GM23248 (cell line): ENCODE results near the gene ABCA8. TPM values are rescaled to one million over a fixed set of nuclear protein-coding genes. Genes with fewer than 3 reads are reported as not detected.

ENCODE experiments used
- DNase-seq: peaks from one replicate; pipeline ENCODE4 v3.0.0-alpha.2; 2015
- H2AFZ ChIP-seq: fragments of 200-600 bp; sonication (generic); 2 replicates; pipeline ENCODE4 v1.6.1; 2016; ENCODE audit warnings: antibody characterized with exemption
- H3F3A ChIP-seq: fragments of 200-600 bp; sonication (generic); 2 replicates; pipeline ENCODE4 v1.6.1; 2016; ENCODE audit warnings: mild to moderate bottlenecking, antibody characterized with exemption, mixed run types; ENCODE audit not compliant: insufficient read depth
- H3K27ac ChIP-seq: fragments of 200-600 bp; sonication (generic); 2 replicates; pipeline ENCODE4 v1.5.1; 2016; ENCODE audit warnings: mild to moderate bottlenecking
- H3K27me3 ChIP-seq: fragments of 200-600 bp; sonication (generic); replicated peaks from 2 replicates; pipeline ENCODE4 v1.6.1; 2016; ENCODE audit warnings: mild to moderate bottlenecking; ENCODE audit not compliant: insufficient read depth
- H3K36me3 ChIP-seq: fragments of 200-600 bp; sonication (generic); 2 replicates; pipeline ENCODE4 v1.6.1; 2016; ENCODE audit warnings: low read depth, mild to moderate bottlenecking
- H3K4me1 ChIP-seq: fragments of 200-600 bp; sonication (generic); 2 replicates; pipeline ENCODE4 v1.6.1; 2016; ENCODE audit warnings: mild to moderate bottlenecking; ENCODE audit not compliant: insufficient read depth
- H3K4me2 ChIP-seq: fragments of 200-600 bp; sonication (generic); one replicate; pipeline ENCODE4 v1.6.1; 2016; ENCODE audit warnings: mild to moderate bottlenecking; ENCODE audit not compliant: unreplicated experiment
- H3K4me3 ChIP-seq: fragments of 200-600 bp; sonication (generic); 2 replicates; pipeline ENCODE4 v1.5.1; 2016; ENCODE audit warnings: mild to moderate bottlenecking
- H3K79me2 ChIP-seq: fragments of 200-600 bp; sonication (generic); 2 replicates; pipeline ENCODE4 v1.6.1; 2016; ENCODE audit warnings: mild to moderate bottlenecking; ENCODE audit not compliant: insufficient read depth
- H3K9ac ChIP-seq: fragments of 200-600 bp; sonication (generic); 2 replicates; pipeline ENCODE4 v1.6.1; 2016; ENCODE audit warnings: mild to moderate bottlenecking
- H3K9me2 ChIP-seq: fragments of 200-600 bp; sonication (generic); 2 replicates; pipeline ENCODE4 v1.6.1; 2016; ENCODE audit warnings: mixed run types, mild to moderate bottlenecking, moderate library complexity; ENCODE audit not compliant: insufficient read depth
- H3K9me3 ChIP-seq: fragments of 200-600 bp; sonication (generic); one replicate; pipeline ENCODE4 v1.6.1; 2017; ENCODE audit warnings: low read depth
- H4K20me1 ChIP-seq: fragments of 200-600 bp; sonication (generic); 2 replicates; pipeline ENCODE4 v1.6.0; 2016; ENCODE audit not compliant: insufficient read depth
- EZH2 ChIP-seq: fragments of 200-600 bp; sonication (generic); IDR thresholded peaks from 2 replicates; pipeline ENCODE4 v1.6.1; 2018; ENCODE audit warnings: antibody characterized with exemption, mild to moderate bottlenecking; ENCODE audit not compliant: insufficient read depth, poor library complexity, severe bottlenecking
- EZH2phosphoT487 ChIP-seq: fragments of 200-600 bp; sonication (generic); IDR thresholded peaks from 2 replicates; pipeline ENCODE4 v1.6.1; 2018; ENCODE audit warnings: antibody characterized with exemption, moderate library complexity, mild to moderate bottlenecking, low read depth; ENCODE audit not compliant: insufficient read depth
- WGBS, 2 experiments: methylation state at CpG; one replicate each; pipeline ENCODE4 v1.1.6; 2015 to 2017; ENCODE audit warnings: low lambda C conversion rate in 2 of 2, low coverage in 1 of 2; ENCODE audit errors: missing lambda C conversion rate in 2 of 2; 5-methylcytosine and 5-hydroxymethylcytosine counted together
- in situ Hi-C: fragments of 300-500 bp; cut with MboI; formaldehyde crosslinking; loops from 2 replicates; pipeline ENCODE4 v1.15.0; 2020
- polyA plus RNA-seq: library from polyadenylated mRNA; unstranded; fragments of >200 nt; fragmentation: Nextera tagmentation; extraction: Ambion mirVana; gene quantifications from 2 replicates; pipeline ENCODE4 v1.2.1, GENCODE V29; 2016
- total RNA-seq: library from RNA; depleted of rRNA; stranded (reverse); fragments of >200 nt; shearing (Covaris generic); gene quantifications from 2 replicates; pipeline ENCODE4 v1.2.3, GENCODE V29; 2014

Gene ABCA8
- total and polyA plus RNA-seq, 2 experiments from 2014 or later = 4.4 to 8.0 TPM

GRCh38 chr17:68878226-68878885, 76.8 kb downstream of the ABCA8 start:
- H3K9ac ChIP-seq = no peak overlapping the region
- no peaks in the 10 kb centered on the region for H4K20me1 ChIP-seq
- H3K79me2 ChIP-seq = no peaks in the 10 kb centered on the region
- WGBS, 2 experiments = 67% methylated on average over 5 of the region's 5 CpGs
- no peaks in the 10 kb centered on the region for H3F3A ChIP-seq
- H3K4me1 ChIP-seq = no peaks in the 10 kb centered on the region
- in situ Hi-C loops = no loop called here
- H2AFZ ChIP-seq = no peak overlapping the region
- no peak overlapping the region for H3K4me3 ChIP-seq
- H3K27me3 ChIP-seq = no peaks in the 10 kb centered on the region
- H3K9me2 ChIP-seq = no peaks in the 10 kb centered on the region
- no peaks in the 10 kb centered on the region for H3K9me3 ChIP-seq
- no peak for DNase-seq
- TF ChIP-seq EZH2 (no peak), EZH2phosphoT487 (no peak)
- H3K36me3 ChIP-seq = no peaks in the 10 kb centered on the region
- no peak overlapping the region for H3K4me2 ChIP-seq
- no peak overlapping the region for H3K27ac ChIP-seq

GRCh38 chr17:68871447-68871846, 83.7 kb downstream of the ABCA8 start:
- Histone ChIP-seq H3F3A (no peaks in the 10 kb centered on the region), H3K27ac (no peak overlapping the region), H3K36me3 (no peaks in the 10 kb centered on the region), H3K4me2 (no peak overlapping the region), H3K9ac (no peak overlapping the region), H4K20me1 (no peaks in the 10 kb centered on the region), H3K4me1 (no peaks in the 10 kb centered on the region), H2AFZ (no peak overlapping the region), H3K9me2 (no peaks in the 10 kb centered on the region), H3K9me3 (no peaks in the 10 kb centered on the region), H3K79me2 (no peaks in the 10 kb centered on the region), H3K27me3 (no peaks in the 10 kb centered on the region), H3K4me3 (no peak overlapping the region)
- in situ Hi-C loops = no loop called here
- no peak for DNase-seq
- TF ChIP-seq EZH2 = no peak
- 82 to 93% methylated on average over 2 of the region's 2 CpGs for WGBS, 2 experiments

- H3K9ac ChIP-seq = no peak overlapping the region
- no peaks in the 10 kb centered on the region for H3K4me1 ChIP-seq
- no peaks in the 10 kb centered on the region for H3K36me3 ChIP-seq
- H3K27me3 ChIP-seq = no peaks in the 10 kb centered on the region
- no peaks in the 10 kb centered on the region for H3F3A ChIP-seq
- no peaks in the 10 kb centered on the region for H3K9me3 ChIP-seq
- no peak overlapping the region for H3K4me2 ChIP-seq
- no peak for DNase-seq
- H3K79me2 ChIP-seq = no peaks in the 10 kb centered on the region
- 79 to 85% methylated on average over 1 of the region's 1 CpG for whole genome bisulfite sequencing, 2 experiments
- H3K9me2 ChIP-seq = no peaks in the 10 kb centered on the region
- no peak overlapping the region for H3K4me3 ChIP-seq
- in situ Hi-C loops = no loop called here
- TF ChIP-seq EZH2phosphoT487 = no peak
- no peak for TF ChIP-seq EZH2
- H3K27ac ChIP-seq = no peak overlapping the region
- H4K20me1 ChIP-seq = no peaks in the 10 kb centered on the region
- no peak overlapping the region for H2AFZ ChIP-seq
Measured at GRCh38 chr17:68870976-68871375, 84.2 kb downstream of the ABCA8 start.

- H3K79me2 ChIP-seq = no peaks in the 10 kb centered on the region
- no peak overlapping the region for H2AFZ ChIP-seq
- WGBS, 2 experiments = 65 to 79% methylated on average over 3 of the region's 3 CpGs
- no peak overlapping the region for H3K4me3 ChIP-seq
- TF ChIP-seq EZH2phosphoT487 (no peak), EZH2 (no peak)
- no peaks in the 10 kb centered on the region for H3K9me2 ChIP-seq
- no peaks in the 10 kb centered on the region for H4K20me1 ChIP-seq
- no peak overlapping the region for H3K9ac ChIP-seq
- H3K36me3 ChIP-seq = no peaks in the 10 kb centered on the region
- DNase-seq = no peak
- no peaks in the 10 kb centered on the region for H3K4me1 ChIP-seq
- in situ Hi-C loops = no loop called here
- no peaks in the 10 kb centered on the region for H3K27me3 ChIP-seq
- no peak overlapping the region for H3K27ac ChIP-seq
- no peaks in the 10 kb centered on the region for H3F3A ChIP-seq
- H3K9me3 ChIP-seq = no peaks in the 10 kb centered on the region
- no peak overlapping the region for H3K4me2 ChIP-seq
Measured at GRCh38 chr17:68870161-68870826, 84.9 kb downstream of the ABCA8 start.
